Adrenal gland (tissue), 5 donors: ENCODE results near the gene THUMPD3.

Experiments
- POLR2A ChIP-seq, 2 donors: fragments of 450-650 bp; IDR thresholded peaks; one replicate each; pipeline ENCODE4 v1.6.1; 2017; ENCODE audit warnings: antibody characterized with exemption in 2 of 2, mild to moderate bottlenecking in 2 of 2, moderate library complexity in 1 of 2
- TF ChIP-seq, protein P1 (sequence below), 6 experiments: fragments of 450-650 bp in 4 of 6; fragments of 200-600 bp in 2 of 6; sonication (generic) in 1 of 6; IDR thresholded peaks; 1 replicate in 5 of 6; 2 replicates in 1 of 6; pipeline versions ENCODE4 v1.5.1 to v1.8.0; 2016 to 2021; ENCODE audit warnings: antibody characterized with exemption in 6 of 6, mild to moderate bottlenecking in 2 of 6, moderate library complexity in 1 of 6
- donor health status: DM: no; HTN: no; CAD: no.

DNA sequence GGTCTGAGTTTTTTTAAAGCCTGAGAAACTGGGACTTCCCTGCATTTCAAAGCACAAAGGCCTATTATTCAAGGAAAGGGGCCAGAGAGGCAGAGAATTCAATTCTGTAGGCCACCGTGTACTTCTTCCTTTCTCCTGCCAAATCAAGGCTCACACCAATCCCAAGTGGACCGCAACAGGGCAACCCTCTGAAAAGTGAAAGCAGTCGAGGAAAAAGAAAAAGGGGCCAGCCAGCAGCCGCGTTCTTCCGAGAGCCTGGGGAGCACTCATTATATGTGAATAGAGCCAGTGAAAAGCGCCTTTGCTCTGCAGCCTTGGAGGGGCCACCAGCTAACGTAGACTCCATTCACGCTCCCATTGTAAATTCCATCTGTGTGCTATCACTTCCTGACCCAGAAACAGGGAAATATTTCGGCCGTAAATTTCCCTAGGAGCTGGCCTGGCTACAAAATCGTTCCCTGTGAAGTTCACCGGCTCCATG is 45.9 kb upstream of the THUMPD3 start:
- TF ChIP-seq, protein P1, sequence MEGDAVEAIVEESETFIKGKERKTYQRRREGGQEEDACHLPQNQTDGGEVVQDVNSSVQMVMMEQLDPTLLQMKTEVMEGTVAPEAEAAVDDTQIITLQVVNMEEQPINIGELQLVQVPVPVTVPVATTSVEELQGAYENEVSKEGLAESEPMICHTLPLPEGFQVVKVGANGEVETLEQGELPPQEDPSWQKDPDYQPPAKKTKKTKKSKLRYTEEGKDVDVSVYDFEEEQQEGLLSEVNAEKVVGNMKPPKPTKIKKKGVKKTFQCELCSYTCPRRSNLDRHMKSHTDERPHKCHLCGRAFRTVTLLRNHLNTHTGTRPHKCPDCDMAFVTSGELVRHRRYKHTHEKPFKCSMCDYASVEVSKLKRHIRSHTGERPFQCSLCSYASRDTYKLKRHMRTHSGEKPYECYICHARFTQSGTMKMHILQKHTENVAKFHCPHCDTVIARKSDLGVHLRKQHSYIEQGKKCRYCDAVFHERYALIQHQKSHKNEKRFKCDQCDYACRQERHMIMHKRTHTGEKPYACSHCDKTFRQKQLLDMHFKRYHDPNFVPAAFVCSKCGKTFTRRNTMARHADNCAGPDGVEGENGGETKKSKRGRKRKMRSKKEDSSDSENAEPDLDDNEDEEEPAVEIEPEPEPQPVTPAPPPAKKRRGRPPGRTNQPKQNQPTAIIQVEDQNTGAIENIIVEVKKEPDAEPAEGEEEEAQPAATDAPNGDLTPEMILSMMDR (IDR thresholded peaks at IDR 0.05), result no peak
- no peak for TF ChIP-seq POLR2A (IDR thresholded peaks at IDR 0.05)
